ENCODE measurements around the gene C1orf198. TPM values are rescaled to one million over a fixed set of nuclear protein-coding genes. Genes with fewer than 3 reads are reported as not detected.

C1orf198 gene
- total and polyA plus RNA-seq, 2 of the 4 experiments (the other 2 are of a cell fraction): 67.4 to 76.2 TPM

- H3K36me3 ChIP-seq (ENCODE audit: control insufficient read depth, insufficient read depth, low read length): no peaks in the 10 kb centered on the region
- no peak overlapping the region for H3K4me2 ChIP-seq (ENCODE audit: low read depth, low read length)
- ATAC-seq (ENCODE audit: low read depth): no peak
- H3K9ac ChIP-seq (ENCODE audit: low read depth, low read length): no peak overlapping the region
- no peak overlapping the region for H3K27ac ChIP-seq (ENCODE audit: insufficient read depth, low read length)
- DNase-seq: no peak
- in situ Hi-C loops (cut with MboI; ENCODE audit: low sequenced_read_pairs): loop anchor here (5.0 kb wide), 1 partner anchor 417 kb away; no protein-coding TSS in a partner anchor
- H3K27me3 ChIP-seq (ENCODE audit: control insufficient read depth, insufficient read depth, low read length): no peaks in the 10 kb centered on the region; the same call in 1 of the 2 replicates
- no peaks in the 10 kb centered on the region for H3K9me3 ChIP-seq (ENCODE audit: control insufficient read depth, insufficient read depth, low read length)
- H4K8ac ChIP-seq (ENCODE audit: low read depth in 2 of 2, low read length in 2 of 2): no peak overlapping the region
- intact Hi-C loops (cut with micrococcal nuclease): loop anchor here (5.0 kb wide), 1 partner anchor 153 kb away; the partner anchor contains the start of gene COG2
- H3K14ac ChIP-seq (replicated peaks; ENCODE audit: low read depth, low read length): no peak overlapping the region
- WGBS, 2 experiments (ENCODE audit: extremely low coverage in 2 of 2, insufficient read length in 1 of 2): 85% methylated on average over 9 of the region's 19 CpGs; no CpG with 5 or more reads in 1 of the 2 experiments
- H4K20me1 ChIP-seq (ENCODE audit: insufficient read depth, low read length): no peaks in the 10 kb centered on the region; the same call in 1 of the 2 replicates
- no peak overlapping the region for H3K4ac ChIP-seq (ENCODE audit: low read depth, low read length)
- H4K91ac ChIP-seq (ENCODE audit: insufficient read depth, low read depth, low read length): no peak overlapping the region
- no peak overlapping the region for H2BK20ac ChIP-seq (ENCODE audit: low read depth, low read length)
- H2BK120ac ChIP-seq (ENCODE audit: low read depth, low read length): no peak overlapping the region
- H3K79me1 ChIP-seq (ENCODE audit: low read depth in 1 of 2, low read length in 2 of 2): no peaks in the 10 kb centered on the region
- no peak overlapping the region for H3K23ac ChIP-seq (ENCODE audit: low read depth, low read length)
- ChIA-PET CTCF (no interaction called here), POLR2A (ENCODE audit: unreplicated experiment) (no interaction called here)
- H4K5ac ChIP-seq (ENCODE audit: low read depth, low read length): no peak overlapping the region
- H2AK5ac ChIP-seq (ENCODE audit: low read depth, low read length): no peak overlapping the region
- no peak overlapping the region for H2BK5ac ChIP-seq (ENCODE audit: low read depth, low read length, poor library complexity, severe bottlenecking)
- no peak overlapping the region for H3K18ac ChIP-seq (ENCODE audit: low read depth, low read length)
- no peaks in the 10 kb centered on the region for H3K4me1 ChIP-seq (ENCODE audit: control insufficient read depth, insufficient read depth, low read length)
- no peak overlapping the region for H2BK15ac ChIP-seq (ENCODE audit: low read depth, low read length)
- no peaks in the 10 kb centered on the region for H3K9me1 ChIP-seq (ENCODE audit: insufficient read depth, low read length)
- TF ChIP-seq NFE2L2 (IDR thresholded peaks at IDR 0.05; ENCODE audit: low read depth, low read length) (no peak), MXI1 (IDR thresholded peaks at IDR 0.05; ENCODE audit: borderline replicate concordance, low read depth, low read length) (no peak), FOS (IDR thresholded peaks at IDR 0.05; ENCODE audit: low read depth, low read length) (no peak), CHD1 (IDR thresholded peaks at IDR 0.05; ENCODE audit: low read depth, low read length) (no peak), RAD21 (IDR thresholded peaks at IDR 0.05; ENCODE audit: low read length) (no peak), POLR2A (IDR thresholded peaks at IDR 0.05; ENCODE audit: low read depth, low read length) (no peak), RFX5 (IDR thresholded peaks at IDR 0.05; ENCODE audit: low read depth, low read length) (no peak), BHLHE40 (IDR thresholded peaks at IDR 0.05; ENCODE audit: low read depth, low read length) (no peak), SMC3 (IDR thresholded peaks at IDR 0.05; ENCODE audit: low read depth, low read length) (no peak), MAFK (IDR thresholded peaks at IDR 0.05; ENCODE audit: low read depth, low read length) (no peak), MAZ (IDR thresholded peaks at IDR 0.05; ENCODE audit: borderline replicate concordance, low read depth, low read length) (no peak), RCOR1 (IDR thresholded peaks at IDR 0.05; ENCODE audit: insufficient replicate concordance, low read length) (no peak), USF2 (IDR thresholded peaks at IDR 0.05; ENCODE audit: low read depth, low read length) (no peak)
- TF ChIP-seq, protein P1, sequence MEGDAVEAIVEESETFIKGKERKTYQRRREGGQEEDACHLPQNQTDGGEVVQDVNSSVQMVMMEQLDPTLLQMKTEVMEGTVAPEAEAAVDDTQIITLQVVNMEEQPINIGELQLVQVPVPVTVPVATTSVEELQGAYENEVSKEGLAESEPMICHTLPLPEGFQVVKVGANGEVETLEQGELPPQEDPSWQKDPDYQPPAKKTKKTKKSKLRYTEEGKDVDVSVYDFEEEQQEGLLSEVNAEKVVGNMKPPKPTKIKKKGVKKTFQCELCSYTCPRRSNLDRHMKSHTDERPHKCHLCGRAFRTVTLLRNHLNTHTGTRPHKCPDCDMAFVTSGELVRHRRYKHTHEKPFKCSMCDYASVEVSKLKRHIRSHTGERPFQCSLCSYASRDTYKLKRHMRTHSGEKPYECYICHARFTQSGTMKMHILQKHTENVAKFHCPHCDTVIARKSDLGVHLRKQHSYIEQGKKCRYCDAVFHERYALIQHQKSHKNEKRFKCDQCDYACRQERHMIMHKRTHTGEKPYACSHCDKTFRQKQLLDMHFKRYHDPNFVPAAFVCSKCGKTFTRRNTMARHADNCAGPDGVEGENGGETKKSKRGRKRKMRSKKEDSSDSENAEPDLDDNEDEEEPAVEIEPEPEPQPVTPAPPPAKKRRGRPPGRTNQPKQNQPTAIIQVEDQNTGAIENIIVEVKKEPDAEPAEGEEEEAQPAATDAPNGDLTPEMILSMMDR (conservative IDR thresholded peaks at IDR 0.05; ENCODE audit: low read depth, low read length): no peak
- H3K56ac ChIP-seq (ENCODE audit: extremely low read depth, insufficient read depth, low read length): no peak overlapping the region
- dilution Hi-C loops (cut with HindIII; ENCODE audit: low sequenced_read_pairs, unreplicated experiment): no loop called here
- no peak overlapping the region for H2AFZ ChIP-seq (replicated peaks; ENCODE audit: low read length, poor library complexity)
- BruUV-seq (replicated peaks): no TSS peak
- H2AK9ac ChIP-seq (replicated peaks; ENCODE audit: low read depth, low read length, poor library complexity): no peak overlapping the region
- no peak overlapping the region for H3K4me3 ChIP-seq (ENCODE audit: insufficient read depth, low read depth, low read length)
These were observed 73.3 kb downstream of the C1orf198 start for GRCh38 chr1:230794871-230795605.

Measured in IMR-90 (cell line).